T-cell (primary cell): ENCODE results near the gene FA2H. TPM values are rescaled to one million over a fixed set of nuclear protein-coding genes. Genes with fewer than 3 reads are reported as not detected.

Source experiments
- ATAC-seq, 4 experiments: fragments of 200-7000 bp in 3 of 4; fragments of 150-1000 bp in 1 of 4; cut with Tn5 transposase; replicated peaks in 1 of 4; 1 replicate in 3 of 4; 2 replicates in 1 of 4; pipeline ENCODE4 v1.10.0; 2021; ENCODE audit warnings: moderate library complexity in 3 of 4, mild to moderate bottlenecking in 2 of 4, moderate number of reproducible peaks in 1 of 4
- CTCF ChIA-PET, 2 donors: fragments of 300-600 bp; sonication (Branson Sonifier 250); formaldehyde crosslinking; loops; one replicate each; lab custom pipeline; 2022; ENCODE audit warnings: antibody characterized with exemption in 2 of 2; lab: Charles Lee
- POLR2A ChIA-PET, 2 donors: fragments of 300-600 bp; sonication (Branson Sonifier 250); formaldehyde crosslinking; loops; one replicate each; lab custom pipeline; 2022; ENCODE audit warnings: antibody characterized with exemption in 2 of 2; lab: Charles Lee
- DNase-seq, 35 experiments: peaks; one replicate each; pipeline versions ENCODE4 v3.0.0 to v3.0.0-alpha.2; 2013 to 2023
- H3K27ac ChIP-seq: one replicate; pipeline ENCODE4 v1.5.1; 2013; ENCODE audit warnings: low read length
- H3K27me3 ChIP-seq, 2 experiments: replicated peaks in 1 of 2; 1 replicate in 1 of 2; 2 replicates in 1 of 2; pipeline versions ENCODE4 v1.6.1 to v1.7.0; 2013; ENCODE audit warnings: low read length in 1 of 2, mixed read lengths in 1 of 2; ENCODE audit not compliant: control insufficient read depth in 2 of 2, insufficient read depth in 2 of 2; ENCODE audit errors: extremely low read depth in 1 of 2
- H3K36me3 ChIP-seq, 2 donors: 1 replicate in 1 of 2; 2 replicates in 1 of 2; pipeline versions ENCODE4 v1.6.1 to v1.7.0; 2013; ENCODE audit warnings: low read length in 1 of 2; ENCODE audit not compliant: control insufficient read depth in 2 of 2, insufficient read depth in 1 of 2; ENCODE audit errors: extremely low read depth in 1 of 2
- H3K4me1 ChIP-seq, 2 experiments: 1 replicate in 1 of 2; 2 replicates in 1 of 2; pipeline versions ENCODE4 v1.6.1 to v1.7.0; 2013; ENCODE audit warnings: low read length in 2 of 2, mixed read lengths in 1 of 2; ENCODE audit not compliant: insufficient read depth in 2 of 2, control insufficient read depth in 1 of 2; ENCODE audit errors: extremely low read depth in 1 of 2
- H3K4me3 ChIP-seq, 2 donors: 1 replicate in 1 of 2; 2 replicates in 1 of 2; pipeline versions ENCODE4 v1.5.1 to v1.7.0; 2013; ENCODE audit warnings: mild to moderate bottlenecking in 2 of 2, low read length in 1 of 2, moderate library complexity in 1 of 2; ENCODE audit not compliant: control insufficient read depth in 1 of 2; ENCODE audit errors: extremely low read depth in 1 of 2
- H3K9me3 ChIP-seq: 2 replicates; pipeline ENCODE4 v1.7.0; 2013
- H3K27ac Mint-ChIP-seq, 2 donors: one replicate each; pipeline ENCODE4 v1.8.0; 2020 to 2021; ENCODE audit warnings: mild to moderate bottlenecking in 2 of 2, mixed read lengths in 2 of 2
- H3K27me3 Mint-ChIP-seq, 2 donors: one replicate each; pipeline ENCODE4 v1.8.0; 2021 to 2022; ENCODE audit warnings: mixed read lengths in 2 of 2
- H3K36me3 Mint-ChIP-seq: one replicate; pipeline ENCODE4 v1.8.0; 2021; ENCODE audit warnings: mixed read lengths
- H3K4me1 Mint-ChIP-seq, 3 donors: one replicate each; pipeline ENCODE4 v1.8.0; 2020 to 2022; ENCODE audit warnings: mixed read lengths in 3 of 3, mild to moderate bottlenecking in 1 of 3
- H3K4me3 Mint-ChIP-seq, 3 donors: one replicate each; pipeline ENCODE4 v1.8.0; 2020 to 2022; ENCODE audit warnings: mild to moderate bottlenecking in 3 of 3, mixed read lengths in 3 of 3, moderate library complexity in 3 of 3
- H3K9me3 Mint-ChIP-seq, 3 donors: one replicate each; pipeline ENCODE4 v1.8.0; 2020 to 2022; ENCODE audit warnings: mixed read lengths in 3 of 3
- WGBS: methylation state at CpG from one replicate; pipeline ENCODE4 v1.1.5; 2013; ENCODE audit warnings: missing lambda C conversion rate; ENCODE audit not compliant: insufficient coverage; 5-methylcytosine and 5-hydroxymethylcytosine counted together
- total RNA-seq, 35 experiments: library from RNA in 6 of 35; stranded (reverse) in 6 of 35; fragments of 120-200 nt in 1 of 35; gene quantifications; one replicate each; pipeline versions ENCODE4 v1.2.1 to v1.2.4 and lab custom pipeline; 2013 to 2026

Gene FA2H
- total RNA-seq, 5 donors from 2014 or later (not counting 1 experiment from before 2014, with no cell fraction given), result 0.23 to 0.39 (median 0.35) TPM; not detected in 2

GRCh38 chr16:74773446-74774222 lies 986 bp downstream of the FA2H start:
- Mint-ChIP-seq H3K4me1 (peaks cover 8 to 17% (median 12%) of the 10 kb centered on the region in 3 donors), H3K27me3 (peaks cover 34 to 43% of the 10 kb centered on the region in 2 donors), H3K27ac (no peak overlapping the region), H3K4me3 (peak overlapping the region; percentile 60 to 80 (median 64)), H3K9me3 (no peaks in the 10 kb centered on the region), H3K36me3 (no peaks in the 10 kb centered on the region)
- Histone ChIP-seq H3K9me3 (no peaks in the 10 kb centered on the region), H3K36me3 (no peaks in the 10 kb centered on the region), H3K4me3 (no peak overlapping the region), H3K27me3 (peaks cover 0 to 55% of the 10 kb centered on the region in 2 experiments), H3K4me1 (peaks cover 4 to 9% of the 10 kb centered on the region in 2 experiments), H3K27ac (no peak overlapping the region)
- no peak for DNase-seq
- 69% methylated on average over 13 of the region's 14 CpGs for WGBS
- ATAC-seq, result no peak
- ChIA-PET CTCF (no interaction called here), POLR2A (no interaction called here)

GRCh38 chr16:74771656-74772315 lies 2.8 kb downstream of the FA2H start:
- no peaks in the 10 kb centered on the region for H3K36me3 Mint-ChIP-seq
- H3K4me1 Mint-ChIP-seq, result peaks cover 8 to 17% (median 12%) of the 10 kb centered on the region in 3 donors
- H3K9me3 ChIP-seq, result no peaks in the 10 kb centered on the region
- no peak for DNase-seq
- no peak overlapping the region for H3K4me3 Mint-ChIP-seq
- no peaks in the 10 kb centered on the region for H3K9me3 Mint-ChIP-seq
- WGBS, result 52% methylated on average over 8 of the region's 11 CpGs
- H3K27me3 Mint-ChIP-seq, result peaks cover 34 to 44% of the 10 kb centered on the region in 2 donors
- ChIA-PET CTCF (no interaction called here), POLR2A (no interaction called here)
- peaks cover 0 to 55% of the 10 kb centered on the region in 2 experiments for H3K27me3 ChIP-seq
- H3K4me3 ChIP-seq, result no peak overlapping the region
- peaks cover 4 to 9% of the 10 kb centered on the region in 2 experiments for H3K4me1 ChIP-seq
- no peaks in the 10 kb centered on the region for H3K36me3 ChIP-seq
- no peak overlapping the region for H3K27ac ChIP-seq
- no peak for ATAC-seq
- H3K27ac Mint-ChIP-seq, result no peak overlapping the region

- no peaks in the 10 kb centered on the region for H3K36me3 ChIP-seq
- Mint-ChIP-seq H3K4me3 (no peak overlapping the region), H3K27me3 (peaks cover 33 to 43% of the 10 kb centered on the region in 2 donors), H3K27ac (no peak overlapping the region), H3K36me3 (no peaks in the 10 kb centered on the region), H3K9me3 (no peaks in the 10 kb centered on the region), H3K4me1 (peaks cover 8 to 17% (median 12%) of the 10 kb centered on the region in 3 donors)
- ATAC-seq (no peak), DNase-seq (no peak)
- ChIA-PET POLR2A (no interaction called here), CTCF (no interaction called here)
- no peaks in the 10 kb centered on the region for H3K9me3 ChIP-seq
- H3K4me1 ChIP-seq, result peaks cover 4 to 9% of the 10 kb centered on the region in 2 experiments
- WGBS, result 90% methylated on average over 8 of the region's 13 CpGs
- H3K4me3 ChIP-seq, result no peak overlapping the region
- H3K27me3 ChIP-seq, result peaks cover 0 to 53% of the 10 kb centered on the region in 2 experiments
- no peak overlapping the region for H3K27ac ChIP-seq
These were observed 3.6 kb downstream of the FA2H start for GRCh38 chr16:74770831-74771526.

GRCh38 chr16:74769586-74770190 lies 4.9 kb downstream of the FA2H start:
- no peak overlapping the region for H3K27ac Mint-ChIP-seq
- Histone ChIP-seq H3K4me3 (no peak overlapping the region), H3K4me1 (peaks cover 0 to 5% of the 10 kb centered on the region in 2 experiments), H3K9me3 (no peaks in the 10 kb centered on the region), H3K27ac (no peak overlapping the region), H3K36me3 (no peaks in the 10 kb centered on the region), H3K27me3 (peaks cover 0 to 43% of the 10 kb centered on the region in 2 experiments)
- H3K36me3 Mint-ChIP-seq, result no peaks in the 10 kb centered on the region
- H3K4me1 Mint-ChIP-seq, result peaks cover 5 to 11% (median 8%) of the 10 kb centered on the region in 3 donors
- no peak overlapping the region for H3K4me3 Mint-ChIP-seq
- 65% methylated on average over 9 of the region's 10 CpGs for WGBS
- no peak for ATAC-seq
- CTCF ChIA-PET, result no interaction called here
- H3K9me3 Mint-ChIP-seq, result no peaks in the 10 kb centered on the region
- POLR2A ChIA-PET, result no interaction called here
- H3K27me3 Mint-ChIP-seq, result peaks cover 30 to 43% of the 10 kb centered on the region in 2 donors
- no peak for DNase-seq

- Histone ChIP-seq H3K27ac (no peak overlapping the region), H3K36me3 (no peaks in the 10 kb centered on the region), H3K4me1 (no peaks in the 10 kb centered on the region), H3K4me3 (no peak overlapping the region), H3K27me3 (peaks cover 0 to 32% of the 10 kb centered on the region in 2 experiments), H3K9me3 (no peaks in the 10 kb centered on the region)
- Mint-ChIP-seq H3K9me3 (no peaks in the 10 kb centered on the region), H3K4me3 (no peak overlapping the region), H3K27ac (no peak overlapping the region), H3K4me1 (peaks cover 0 to 5% (median 0%) of the 10 kb centered on the region in 3 donors), H3K36me3 (no peaks in the 10 kb centered on the region), H3K27me3 (peaks cover 23 to 37% of the 10 kb centered on the region in 2 donors)
- POLR2A ChIA-PET, result no interaction called here
- CTCF ChIA-PET, result no interaction called here
- ATAC-seq (no peak), DNase-seq (no peak)
- 88% methylated on average over 4 of the region's 6 CpGs for WGBS
These were observed 6.4 kb downstream of the FA2H start for GRCh38 chr16:74768239-74768638.

- H3K4me3 Mint-ChIP-seq, result no peak overlapping the region
- Histone ChIP-seq H3K27ac (no peak overlapping the region), H3K9me3 (no peaks in the 10 kb centered on the region), H3K36me3 (no peaks in the 10 kb centered on the region), H3K4me1 (no peaks in the 10 kb centered on the region), H3K27me3 (peaks cover 0 to 28% of the 10 kb centered on the region in 2 experiments), H3K4me3 (no peak overlapping the region)
- no peak for ATAC-seq
- H3K36me3 Mint-ChIP-seq, result no peaks in the 10 kb centered on the region
- no peak overlapping the region for H3K27ac Mint-ChIP-seq
- CTCF ChIA-PET, result no interaction called here
- WGBS, result 83% methylated on average over 1 of the region's 7 CpGs
- POLR2A ChIA-PET, result no interaction called here
- DNase-seq, result no peak
- H3K27me3 Mint-ChIP-seq, result peaks cover 20 to 33% of the 10 kb centered on the region in 2 donors
- H3K9me3 Mint-ChIP-seq, result no peaks in the 10 kb centered on the region
- peaks cover 0 to 5% (median 0%) of the 10 kb centered on the region in 3 donors for H3K4me1 Mint-ChIP-seq
These were observed 6.9 kb downstream of the FA2H start for GRCh38 chr16:74767749-74768148.
